ENCODE measurements around the gene SIPA1L3. TPM values are rescaled to one million over a fixed set of nuclear protein-coding genes. Genes with fewer than 3 reads are reported as not detected.

Gene SIPA1L3
- total RNA-seq, 1 donor: 28.9 TPM

- no peak overlapping the region for H3K4me3 ChIP-seq (ENCODE audit: low read depth, low read length)
- no peak for DNase-seq (ENCODE audit: low read depth)
- TF ChIP-seq CTCF (IDR thresholded peaks at IDR 0.05; ENCODE audit: insufficient read depth, low read length): no peak
Observed at GRCh38 chr19:38015216-38015615, 108.2 kb downstream of the SIPA1L3 start.

GRCh38 chr19:38015761-38016160, 108.8 kb downstream of the SIPA1L3 start:
- DNase-seq (ENCODE audit: low read depth): no peak
- H3K4me3 ChIP-seq (ENCODE audit: low read depth, low read length): no peak overlapping the region
- TF ChIP-seq CTCF (IDR thresholded peaks at IDR 0.05; ENCODE audit: insufficient read depth, low read length): no peak

- TF ChIP-seq CTCF (IDR thresholded peaks at IDR 0.05; ENCODE audit: insufficient read depth, low read length): no peak
- H3K4me3 ChIP-seq (ENCODE audit: low read depth, low read length): no peak overlapping the region
- no peak for DNase-seq (ENCODE audit: low read depth)
Observed at GRCh38 chr19:38017401-38018151, 110.6 kb downstream of the SIPA1L3 start.

GRCh38 chr19:38018694-38019395, 111.8 kb downstream of the SIPA1L3 start:
- no peak for TF ChIP-seq CTCF (IDR thresholded peaks at IDR 0.05; ENCODE audit: insufficient read depth, low read length)
- DNase-seq (ENCODE audit: low read depth): no peak
- no peak overlapping the region for H3K4me3 ChIP-seq (ENCODE audit: low read depth, low read length)

- no peak overlapping the region for H3K4me3 ChIP-seq (ENCODE audit: low read depth, low read length)
- no peak for TF ChIP-seq CTCF (IDR thresholded peaks at IDR 0.05; ENCODE audit: insufficient read depth, low read length)
- DNase-seq (ENCODE audit: low read depth): no peak
Observed at GRCh38 chr19:38019396-38019724, 112.4 kb downstream of the SIPA1L3 start.

GRCh38 chr19:38020311-38020710, 113.3 kb downstream of the SIPA1L3 start:
- no peak for TF ChIP-seq CTCF (IDR thresholded peaks at IDR 0.05; ENCODE audit: insufficient read depth, low read length)
- no peak overlapping the region for H3K4me3 ChIP-seq (ENCODE audit: low read depth, low read length)
- no peak for DNase-seq (ENCODE audit: low read depth)

All from fibroblast of the aortic adventitia (primary cell).